ENCODE data around the gene FASTK.
A peak's percentile ranks its signal among the peaks of the same experiment; 100 is the strongest.

Gene FASTK

GRCh38 chr7:151062111-151062398 is 18.6 kb downstream of the FASTK start:
- DNase-seq, result no peak

- no peak for DNase-seq
These were observed 19.1 kb downstream of the FASTK start for GRCh38 chr7:151061213-151062110.

DNA sequence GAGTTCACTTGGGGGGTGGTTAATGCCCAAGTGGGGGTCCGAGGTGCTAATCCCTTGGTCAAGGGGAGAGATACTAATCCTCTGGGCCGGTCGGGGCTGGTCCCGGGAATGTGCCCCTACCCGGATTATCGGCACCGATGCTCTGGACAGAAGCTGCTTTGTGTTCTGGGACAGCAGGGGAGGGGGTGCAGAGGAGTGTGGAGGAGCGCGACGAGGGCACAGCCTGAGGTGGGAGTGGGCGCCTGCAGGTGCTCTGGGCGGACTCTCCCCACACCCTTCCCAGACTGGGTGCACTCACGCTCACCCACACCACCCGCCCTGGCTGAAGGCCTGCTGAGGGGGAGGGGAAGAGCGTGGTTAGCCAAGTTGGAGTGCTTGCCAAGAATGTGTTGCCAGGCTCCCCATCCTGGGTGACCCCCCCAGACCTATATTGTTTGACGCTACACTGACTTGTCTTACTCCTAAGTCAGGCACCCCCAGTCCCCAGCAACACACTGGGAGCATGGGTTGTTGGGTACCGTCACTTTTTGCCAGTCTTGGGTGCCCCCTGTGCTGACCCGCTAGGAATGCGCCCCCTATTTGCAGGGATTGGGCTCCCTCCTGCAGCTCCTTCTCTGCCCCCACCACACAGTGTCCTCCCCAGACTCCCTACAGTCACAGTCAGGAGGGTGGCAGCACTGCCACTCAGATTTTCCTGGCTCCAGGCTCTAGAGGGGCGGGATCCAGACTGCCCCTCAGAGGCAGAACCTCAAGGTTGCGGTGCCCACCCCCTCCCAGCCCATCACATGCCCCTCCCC is 20.0 kb downstream of the FASTK start:
- DNase-seq, result no peak

DNA sequence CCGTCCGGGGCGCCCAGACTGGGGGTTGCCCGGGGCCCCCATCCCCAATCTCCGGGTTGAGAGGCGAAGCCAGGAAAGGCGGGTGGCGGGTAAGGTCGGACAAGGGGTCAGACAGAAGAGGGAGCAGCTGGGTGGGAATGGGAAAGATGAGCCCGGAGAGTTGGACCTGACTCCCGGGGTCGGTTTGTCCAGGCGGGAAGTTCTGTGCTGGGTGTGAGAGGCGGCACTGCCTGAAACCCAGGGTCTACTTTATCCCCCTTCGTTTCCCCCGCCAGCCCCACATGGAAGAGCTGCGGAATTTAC is 20.5 kb downstream of the FASTK start:
- no peak for DNase-seq

DNA sequence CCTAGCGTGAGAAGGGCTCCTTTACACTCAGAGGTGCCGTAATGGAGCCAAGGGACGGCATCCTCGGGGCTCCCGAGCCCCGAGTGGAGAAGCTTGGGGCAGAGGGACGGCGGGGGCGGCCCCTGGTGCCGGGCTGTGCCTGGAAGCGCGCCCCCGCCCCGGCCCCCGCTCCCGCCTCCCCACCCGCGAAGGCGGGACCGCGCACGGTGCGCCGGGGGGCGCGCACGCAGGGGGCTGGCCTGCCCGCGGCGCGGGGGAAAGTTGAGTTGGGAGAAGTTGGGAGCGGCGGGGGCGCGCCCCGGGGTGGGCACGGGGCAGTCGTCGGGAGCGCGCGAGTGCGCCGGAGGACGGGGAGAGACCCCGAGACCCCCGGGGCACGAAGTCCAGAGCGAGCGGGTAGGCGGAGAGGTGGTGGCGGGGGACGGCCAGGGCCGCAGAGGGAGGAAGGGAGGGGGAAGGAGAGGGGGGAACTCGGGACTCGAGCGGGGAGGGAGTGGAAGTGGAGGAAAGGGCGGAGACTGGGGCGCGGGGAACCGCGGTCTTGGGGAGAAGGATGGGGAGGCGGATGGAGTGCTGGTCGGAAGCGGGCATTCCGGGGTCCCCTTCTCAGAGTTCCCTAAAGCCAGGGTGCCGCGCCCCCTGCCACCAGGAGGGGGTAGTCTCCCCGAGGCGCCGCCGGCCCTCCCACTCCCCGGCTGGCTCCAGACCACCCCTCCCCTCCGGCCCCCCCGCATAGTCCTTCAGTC is 21.1 kb downstream of the FASTK start, which contains the start of gene SLC4A2:
Gene SLC4A2, plus strand, starts transcription at position 223 of the 746 bp plus-strand sequence. CDS start 2,399 bp downstream, outside the sequence.
- DNase-seq, result peak; percentile 73

DNA sequence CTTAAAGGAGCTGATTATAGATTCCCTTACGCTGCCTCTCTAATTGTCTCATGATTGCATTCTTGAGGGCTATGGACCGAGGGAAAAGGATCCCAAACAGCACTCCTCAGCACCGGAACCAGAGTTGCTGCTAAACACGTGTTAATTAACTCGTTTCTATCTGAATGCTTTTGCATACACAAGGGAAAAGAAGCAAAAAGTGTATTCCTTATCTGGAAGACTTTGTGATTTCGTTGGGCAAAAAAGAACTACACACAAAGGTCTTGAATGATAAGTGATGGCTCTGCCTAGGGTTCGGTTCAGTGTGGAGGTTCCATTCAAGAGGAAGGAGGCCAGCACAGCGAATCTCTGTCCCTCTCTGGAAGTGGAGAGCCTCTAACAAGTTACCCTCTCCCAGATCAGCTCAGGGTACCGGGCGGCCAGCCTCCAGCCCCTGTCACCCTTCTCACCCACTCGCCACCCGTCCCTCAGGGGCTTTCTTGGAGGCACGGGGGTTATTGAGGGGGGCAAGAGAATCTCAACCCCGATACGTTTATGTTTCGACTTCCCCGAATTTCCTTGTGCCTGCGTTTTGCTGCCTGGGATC is 21.7 kb downstream of the FASTK start:
- no peak for DNase-seq

DNA sequence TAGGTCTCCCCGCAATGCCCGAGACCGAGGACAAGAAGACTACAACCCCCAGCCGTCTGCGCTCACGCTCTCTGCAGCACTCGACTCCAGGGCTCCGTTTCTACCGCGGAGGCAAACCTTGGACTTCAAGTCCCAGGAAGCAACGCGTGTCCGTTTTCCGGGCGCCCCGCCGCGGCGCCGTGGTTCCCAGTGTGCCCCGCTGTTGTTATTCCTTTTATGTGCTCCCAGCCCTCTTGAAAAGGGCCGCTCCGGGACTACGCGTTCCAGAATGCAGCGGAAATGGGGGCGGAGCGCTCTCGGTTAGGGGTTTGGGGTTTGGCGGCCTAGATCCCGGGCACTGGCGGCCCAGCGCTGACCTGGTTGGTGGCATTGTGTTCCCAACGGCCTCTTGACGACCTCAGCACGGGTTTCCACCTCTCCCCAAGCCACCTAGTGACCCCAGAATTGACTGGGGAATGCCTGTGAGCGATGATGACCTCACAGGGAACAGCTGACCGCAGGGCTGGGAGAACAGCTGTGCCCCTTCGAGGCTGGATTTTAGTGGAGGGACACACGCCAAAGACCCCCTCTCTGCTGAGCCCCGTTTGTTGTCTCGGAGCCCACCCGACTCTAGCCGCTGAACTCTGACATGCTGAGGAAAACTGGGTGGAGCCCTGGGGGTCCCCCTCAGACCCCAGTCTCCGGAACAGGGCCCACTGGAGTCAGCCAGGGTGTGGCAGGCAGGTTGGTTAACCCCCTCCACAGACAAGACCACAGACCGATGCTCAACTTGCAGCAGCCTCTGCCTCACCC is 22.4 kb downstream of the FASTK start:
- peak; percentile 99 for DNase-seq

DNA sequence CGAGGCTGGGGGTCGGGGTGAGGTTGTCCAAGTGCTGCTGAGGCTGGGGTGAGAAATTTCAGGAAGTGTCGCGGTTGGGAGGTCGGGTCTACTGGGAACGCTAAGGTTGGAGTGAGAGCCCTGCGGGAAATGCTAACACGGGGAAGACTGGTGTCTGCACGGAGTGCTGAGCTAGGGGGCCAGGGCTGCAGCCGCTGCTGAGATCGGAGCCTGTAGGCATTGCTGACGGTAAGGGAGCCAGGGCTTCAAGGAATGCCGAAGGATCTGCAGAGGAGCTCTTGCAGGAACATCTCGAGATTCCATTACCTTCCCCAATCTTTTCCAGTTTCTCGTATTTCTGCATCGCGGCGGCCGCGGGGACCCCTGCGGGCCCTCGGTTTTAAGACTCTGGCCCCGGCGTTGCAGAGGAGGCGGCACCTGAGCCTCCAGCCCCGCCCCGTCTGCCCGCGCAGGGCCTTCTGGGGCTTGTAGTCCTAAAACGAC is 23.1 kb downstream of the FASTK start, which contains the start of gene CDK5:
Gene CDK5, minus strand, starts transcription at position 392 of the 483 bp plus-strand sequence. Its CDS starts 49 bp downstream, at position 343.
- no peak for DNase-seq

- DNase-seq, result no peak
These were observed 23.7 kb downstream of the FASTK start for GRCh38 chr7:151056666-151057505.

GRCh38 chr7:151056283-151056665 is 24.3 kb downstream of the FASTK start:
- no peak for DNase-seq

- no peak for DNase-seq
These were observed 26.9 kb downstream of the FASTK start for GRCh38 chr7:151053751-151054150.

DNA sequence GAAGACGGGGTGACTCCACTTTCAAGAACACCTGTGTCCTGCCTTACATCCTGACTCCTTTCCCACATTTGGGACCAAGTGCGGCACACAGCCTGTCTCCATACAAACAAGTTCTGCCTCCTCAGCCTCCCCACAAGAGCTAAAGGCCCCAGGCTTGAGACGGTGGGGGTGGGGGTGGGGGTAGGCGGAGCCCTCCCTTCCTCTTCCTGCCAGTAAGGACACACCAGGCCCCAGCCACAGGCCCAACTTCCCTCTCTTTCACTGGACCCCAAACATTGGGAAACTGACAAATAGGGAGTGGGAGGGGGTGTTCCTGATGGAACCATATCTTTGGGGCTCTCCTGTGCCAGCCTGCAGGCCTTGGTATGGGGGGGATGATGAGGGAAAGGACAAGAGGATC is 27.5 kb downstream of the FASTK start:
- no peak for DNase-seq

- DNase-seq, result peak; percentile 57
These were observed 29.5 kb downstream of the FASTK start for GRCh38 chr7:151051108-151051507.

GRCh38 chr7:151048911-151049463 is 31.6 kb downstream of the FASTK start:
- no peak for DNase-seq

- no peak for DNase-seq
These were observed 32.4 kb downstream of the FASTK start, which contains the start of gene ASIC3 for GRCh38 chr7:151047976-151048815. ASIC3 (plus strand) TSS chr7:151048531; CDS start chr7:151048886, 355 bp downstream.

DNA sequence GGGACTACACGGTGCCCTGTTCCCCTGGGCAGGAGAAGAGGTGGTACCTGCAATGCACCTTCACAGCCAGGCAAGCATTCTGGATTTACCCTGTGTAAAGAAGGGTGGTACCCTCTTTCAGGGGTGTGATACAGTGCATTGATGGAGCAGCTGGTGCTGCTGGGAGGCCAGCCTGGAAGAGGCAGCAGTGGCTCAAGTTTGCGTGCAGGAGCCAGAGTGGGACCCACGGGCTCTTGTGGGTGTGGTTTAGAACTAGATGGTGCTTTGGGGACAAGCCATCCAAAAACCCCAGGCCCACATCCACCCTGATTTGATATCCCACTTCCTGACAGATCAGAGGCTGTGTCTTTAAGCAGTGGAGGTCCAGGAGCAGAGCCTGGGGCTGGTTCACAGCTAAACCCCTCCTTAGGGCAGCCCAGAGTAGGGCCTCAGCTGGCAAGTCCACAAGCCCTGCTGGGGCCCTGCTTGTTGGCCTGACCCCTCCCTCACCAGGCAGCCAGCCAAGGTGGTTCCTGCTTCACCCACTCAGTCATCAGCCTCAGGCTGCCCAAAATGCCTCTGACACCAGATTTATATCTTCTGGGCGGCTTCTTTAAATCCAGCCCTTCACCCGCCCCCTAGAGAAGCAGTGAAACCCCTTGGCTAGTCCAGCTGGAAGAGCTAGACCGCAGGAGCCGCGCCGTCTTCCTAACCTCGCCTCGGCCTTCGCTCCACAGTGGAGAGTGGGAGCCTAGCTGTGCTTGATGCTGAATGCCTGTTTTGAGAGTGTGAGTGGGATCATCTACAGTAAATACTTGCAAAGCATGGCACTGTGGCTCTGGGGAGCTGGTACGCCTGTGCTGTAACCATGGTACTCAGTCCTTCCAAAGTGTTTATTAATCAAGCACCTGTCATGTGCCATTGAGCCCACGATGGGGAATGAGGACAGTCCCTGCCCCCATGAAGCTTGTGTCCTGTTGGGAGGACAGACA is 33.7 kb downstream of the FASTK start:
- no peak for DNase-seq

GRCh38 chr7:151045967-151046366 is 34.6 kb downstream of the FASTK start:
- DNase-seq, result no peak

GRCh38 chr7:151045262-151045661 is 35.3 kb downstream of the FASTK start:
- no peak for DNase-seq
